ENCODE results near the gene TBC1D9.

GRCh38 chr4:140802591-140802990 lies 46.4 kb upstream of the TBC1D9 start:
- TF ChIP-seq TAF1 (IDR thresholded peaks at IDR 0.05; ENCODE audit: borderline replicate concordance, low read depth, low read length) (no peak), POLR2A (IDR thresholded peaks at IDR 0.05; ENCODE audit: low read depth, low read length) (no peak), POLR2AphosphoS5 (IDR thresholded peaks at IDR 0.05; ENCODE audit: low read depth, low read length) (no peak)
